HG02763 (cell line): ENCODE results near the gene NOXRED1.

ENCODE experiments used
- ATAC-seq: cut with Tn5 transposase; IDR thresholded peaks from one replicate; pipeline ENCODE4 v1.9.1; 2021; ENCODE audit warnings: mild to moderate bottlenecking, moderate library complexity; ENCODE audit not compliant: unreplicated experiment

NOXRED1 gene

DNA sequence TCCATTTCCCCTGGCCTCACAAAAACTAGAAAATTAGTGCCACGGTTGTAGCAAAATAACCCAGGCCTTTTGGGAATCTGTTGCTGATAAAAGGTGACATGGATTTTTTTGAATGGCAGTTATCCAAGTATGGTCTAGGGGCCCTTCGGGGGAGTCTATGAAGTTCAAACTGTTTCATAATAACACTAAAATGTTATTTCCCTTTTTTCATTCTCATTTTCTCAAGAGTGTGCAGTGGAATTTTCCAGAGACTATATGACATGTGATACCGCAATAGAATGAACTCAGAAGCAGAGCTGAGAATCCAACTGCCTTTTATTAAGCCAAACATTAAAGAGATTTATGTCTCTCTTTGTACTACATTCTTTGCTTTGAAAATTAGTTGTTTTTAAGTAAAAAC, 75.6 kb downstream of the NOXRED1 start:
- ATAC-seq, result no peak

- ATAC-seq, result no peak
These were observed 76.8 kb downstream of the NOXRED1 start for GRCh38 chr14:77346495-77346894.

DNA sequence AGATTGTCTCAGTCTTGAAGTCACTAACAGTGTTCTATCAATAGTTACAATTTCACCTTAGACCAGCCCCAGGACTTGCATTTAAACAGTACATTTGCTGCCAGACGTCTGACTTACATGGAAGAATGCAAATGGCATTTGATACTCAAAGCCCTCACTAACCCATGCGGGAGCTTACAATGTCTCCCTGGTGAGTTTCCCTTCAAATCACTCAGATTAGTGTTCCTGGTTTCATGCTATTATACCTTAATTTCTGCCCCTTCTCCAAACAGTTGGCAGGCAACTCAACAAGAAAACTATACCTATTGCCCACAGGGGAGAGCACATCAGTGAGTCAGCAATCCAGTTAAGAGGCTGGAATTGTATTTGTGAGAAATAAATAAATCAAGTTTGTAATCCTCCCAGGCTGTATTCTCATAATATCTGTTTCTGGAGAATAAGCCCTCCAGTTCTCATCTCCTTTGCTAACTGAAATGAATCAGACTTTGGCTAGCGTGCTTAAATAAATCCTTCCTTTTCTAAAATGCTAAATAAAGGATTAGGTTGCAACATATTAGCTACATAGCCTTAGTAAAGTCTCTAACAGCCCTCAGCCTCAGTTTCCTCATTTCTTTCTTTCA, 78.8 kb downstream of the NOXRED1 start:
- no peak for ATAC-seq
